BLaER1 (cell line): Measurements from ENCODE around the gene EDA.

ENCODE experiments used
- H3K27ac ChIP-seq: shearing (Covaris generic); formaldehyde crosslinking; 2 replicates; pipeline ENCODE4 v1.8.1; 2022
- H3K27me3 ChIP-seq: shearing (Covaris generic); formaldehyde crosslinking; 2 replicates; pipeline ENCODE4 v1.8.1; 2022
- H3K36me3 ChIP-seq: shearing (Covaris generic); formaldehyde crosslinking; 2 replicates; pipeline ENCODE4 v1.8.1; 2022
- H3K4me1 ChIP-seq: shearing (Covaris generic); formaldehyde crosslinking; 2 replicates; pipeline ENCODE4 v1.8.1; 2022
- H3K4me2 ChIP-seq: shearing (Covaris generic); formaldehyde crosslinking; 2 replicates; pipeline ENCODE4 v1.8.1; 2022
- H3K4me3 ChIP-seq: shearing (Covaris generic); formaldehyde crosslinking; 2 replicates; pipeline ENCODE4 v1.8.1; 2022
- H3K9ac ChIP-seq: shearing (Covaris generic); formaldehyde crosslinking; 2 replicates; pipeline ENCODE4 v1.8.1; 2022
- H3K9me3 ChIP-seq: shearing (Covaris generic); formaldehyde crosslinking; 2 replicates; pipeline ENCODE4 v1.8.1; 2022
- H4K20me1 ChIP-seq: shearing (Covaris generic); formaldehyde crosslinking; 2 replicates; pipeline ENCODE4 v1.8.1; 2022
- Cebpa-rat ChIP-seq: shearing (Covaris generic); IDR thresholded peaks from 2 replicates; pipeline ENCODE4 v1.8.1; 2022

EDA gene

DNA sequence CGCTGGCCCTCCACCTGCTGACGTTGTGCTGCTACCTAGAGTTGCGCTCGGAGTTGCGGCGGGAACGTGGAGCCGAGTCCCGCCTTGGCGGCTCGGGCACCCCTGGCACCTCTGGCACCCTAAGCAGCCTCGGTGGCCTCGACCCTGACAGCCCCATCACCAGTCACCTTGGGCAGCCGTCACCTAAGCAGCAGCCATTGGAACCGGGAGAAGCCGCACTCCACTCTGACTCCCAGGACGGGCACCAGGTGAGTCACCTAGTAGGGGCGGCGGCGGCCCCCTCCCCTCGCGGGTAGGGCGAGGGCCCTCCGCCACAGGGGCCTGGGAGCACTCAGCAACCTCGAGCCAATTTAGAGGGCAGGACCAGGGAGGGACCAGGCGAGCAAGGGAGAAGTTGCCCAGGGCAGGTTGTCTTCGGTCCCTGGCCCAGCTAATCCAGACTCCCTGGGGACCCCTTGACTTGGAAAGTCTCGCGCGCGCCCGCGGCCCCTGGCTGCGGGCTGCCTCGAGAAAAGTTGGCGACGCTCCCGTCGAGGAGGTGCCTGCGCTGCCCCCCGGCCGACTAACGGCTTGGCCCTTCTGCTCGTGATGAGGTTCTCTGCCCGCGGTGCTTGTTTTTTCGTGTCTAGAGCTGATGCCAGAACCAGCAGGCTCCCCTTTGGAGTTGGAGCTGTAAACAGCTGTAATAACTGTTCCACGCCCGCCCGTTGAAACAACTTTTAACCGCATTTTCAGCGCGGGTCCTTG, 717 bp downstream of the EDA start:
- H3K27ac ChIP-seq = no peak overlapping the region

DNA sequence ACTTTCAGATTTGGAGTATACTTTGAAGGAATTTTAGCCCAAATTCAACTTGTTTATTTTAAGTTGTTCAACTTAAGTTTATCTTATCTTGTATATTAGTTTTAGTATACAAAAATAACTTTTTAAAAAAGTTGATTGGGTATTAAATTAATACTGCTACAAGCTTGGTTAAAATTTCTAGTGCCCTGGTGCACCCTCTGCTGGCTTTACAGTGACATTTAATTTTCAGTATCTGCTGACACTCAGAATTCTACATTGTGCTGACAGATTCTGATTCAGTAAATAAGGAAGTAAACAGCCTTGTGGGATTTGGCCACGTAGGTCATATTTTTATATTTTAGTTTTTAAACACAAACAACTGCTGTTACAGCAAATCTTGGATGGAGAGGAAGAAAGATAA, 2.9 kb downstream of the EDA start:
- no peak for TF ChIP-seq Cebpa-rat
- H3K9ac ChIP-seq = no peak overlapping the region
- H3K9me3 ChIP-seq = peaks cover 6% of the 10 kb centered on the region; the same call in 1 of the 2 replicates

More for the DNA sequence above, 717 bp downstream of the EDA start:
- Histone ChIP-seq H3K4me2 (peak overlapping the region; percentile 89), H3K36me3 (no peaks in the 10 kb centered on the region), H3K4me1 (0 out of 2 replicates have a peak, but pooled peaks cover 5% of the 10 kb centered on the region), H4K20me1 (peaks cover 6% of the 10 kb centered on the region; the same call in 1 of the 2 replicates), H3K9ac (no peak overlapping the region), H3K4me3 (peak overlapping the region; percentile 67), H3K9me3 (no peaks in the 10 kb centered on the region), H3K27me3 (peaks cover 57% of the 10 kb centered on the region)
- TF ChIP-seq Cebpa-rat = no peak

DNA sequence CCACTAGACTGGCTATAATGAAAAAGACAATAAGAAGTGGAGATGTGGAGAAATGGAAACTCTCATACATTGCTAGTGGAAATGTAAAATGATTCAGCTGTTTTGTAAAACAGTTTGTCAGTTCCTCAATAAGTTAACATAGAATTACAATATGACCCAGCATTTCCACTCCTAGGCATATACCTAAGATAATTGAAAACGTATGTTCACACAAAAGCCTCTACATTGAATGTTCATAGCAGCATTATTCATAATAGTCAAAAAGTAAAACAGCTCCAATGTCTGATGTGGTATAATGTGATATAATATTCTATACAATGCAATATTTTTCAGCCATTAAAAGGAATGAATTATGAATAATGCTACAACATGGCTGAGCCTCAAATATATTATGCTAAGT, 10.2 kb downstream of the EDA start:
- no peak for TF ChIP-seq Cebpa-rat
- Histone ChIP-seq H3K27me3 (peaks cover 41% of the 10 kb centered on the region), H3K9ac (no peak overlapping the region), H3K36me3 (no peaks in the 10 kb centered on the region), H3K4me1 (peaks cover 23% of the 10 kb centered on the region), H3K9me3 (peaks cover 14% of the 10 kb centered on the region; the same call in 1 of the 2 replicates), H3K4me3 (no peak overlapping the region), H4K20me1 (no peaks in the 10 kb centered on the region), H3K27ac (no peak overlapping the region), H3K4me2 (no peak overlapping the region)

More for the DNA sequence above, 2.9 kb downstream of the EDA start:
- Histone ChIP-seq H3K4me3 (no peak overlapping the region), H4K20me1 (peaks cover 6% of the 10 kb centered on the region; the same call in 1 of the 2 replicates), H3K27ac (no peak overlapping the region), H3K4me1 (0 out of 2 replicates have a peak, but pooled peaks cover 5% of the 10 kb centered on the region), H3K4me2 (no peak overlapping the region), H3K27me3 (peaks cover 48% of the 10 kb centered on the region), H3K36me3 (no peaks in the 10 kb centered on the region)

DNA sequence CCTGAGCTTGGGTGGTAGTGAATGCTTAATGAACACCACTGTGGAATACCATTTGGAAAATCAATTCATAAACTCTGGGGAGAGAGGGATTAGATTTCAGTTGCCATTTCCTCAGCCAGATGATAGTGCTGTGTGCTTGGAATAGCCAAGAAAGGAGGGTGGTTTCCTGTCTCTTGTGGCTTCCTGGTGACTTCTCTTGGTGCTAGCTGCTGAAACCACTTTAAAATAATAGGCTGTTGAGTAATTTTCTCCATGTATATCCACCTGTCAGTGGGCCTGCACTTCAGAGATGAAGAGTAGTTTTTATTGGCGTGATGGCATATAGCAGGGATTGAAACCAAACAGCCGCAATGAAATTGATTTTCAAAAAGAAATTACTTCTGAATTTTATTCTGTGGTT, 11.8 kb downstream of the EDA start:
- H3K4me3 ChIP-seq = no peak overlapping the region

DNA sequence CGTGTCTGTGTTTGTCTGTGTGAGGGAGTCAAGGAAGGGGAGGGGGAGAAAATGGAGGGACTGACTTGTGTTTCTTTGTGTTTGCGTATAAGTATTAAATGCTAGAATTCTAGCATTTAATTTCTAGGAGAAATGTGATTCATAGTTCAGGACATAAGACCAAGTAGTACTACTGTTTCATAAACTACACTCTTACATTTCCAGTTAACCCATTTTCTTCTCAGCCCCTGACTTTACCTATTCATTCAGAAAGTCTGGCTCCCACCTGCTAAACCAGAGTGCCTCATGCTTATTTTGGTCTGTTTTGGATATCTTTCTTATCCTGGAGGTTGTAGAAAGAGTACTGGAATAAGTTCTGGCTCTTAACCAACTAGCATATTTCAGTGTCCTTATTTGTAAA, 14.2 kb downstream of the EDA start:
- Histone ChIP-seq H3K4me1 (peaks cover 23% of the 10 kb centered on the region), H3K9me3 (no peaks in the 10 kb centered on the region), H3K4me2 (no peak overlapping the region), H3K9ac (no peak overlapping the region), H4K20me1 (no peaks in the 10 kb centered on the region), H3K36me3 (no peaks in the 10 kb centered on the region), H3K4me3 (no peak overlapping the region), H3K27ac (no peak overlapping the region), H3K27me3 (peaks cover 67% of the 10 kb centered on the region)
- no peak for TF ChIP-seq Cebpa-rat

More for the DNA sequence above, 11.8 kb downstream of the EDA start:
- Histone ChIP-seq H3K36me3 (no peaks in the 10 kb centered on the region), H3K4me2 (peak overlapping the region; percentile 39), H3K9ac (no peak overlapping the region), H4K20me1 (no peaks in the 10 kb centered on the region), H3K9me3 (peaks cover 14% of the 10 kb centered on the region; the same call in 1 of the 2 replicates), H3K27ac (no peak overlapping the region), H3K27me3 (peaks cover 56% of the 10 kb centered on the region), H3K4me1 (peaks cover 23% of the 10 kb centered on the region)
- TF ChIP-seq Cebpa-rat = no peak

DNA sequence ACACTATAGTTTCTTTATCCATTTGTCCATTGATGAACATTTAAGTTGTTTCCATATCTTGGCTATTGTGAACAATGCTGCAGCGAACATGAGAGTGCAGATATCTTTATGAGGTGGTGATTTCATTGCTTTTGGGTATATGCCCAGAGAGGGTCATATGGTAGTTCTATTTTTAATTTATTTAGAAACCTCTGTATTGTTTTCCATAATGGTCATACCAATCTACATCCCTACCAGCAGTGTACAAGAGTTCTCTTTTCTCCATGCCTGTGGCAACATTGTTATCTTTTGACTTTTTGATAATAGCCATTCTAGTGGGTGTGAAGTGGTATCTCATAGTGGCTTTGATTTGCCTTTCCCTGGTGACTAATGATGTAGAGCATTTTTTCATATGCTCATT, 48.8 kb downstream of the EDA start:
- Histone ChIP-seq H3K9ac (no peak overlapping the region), H3K27ac (no peak overlapping the region), H3K4me2 (no peak overlapping the region), H4K20me1 (no peaks in the 10 kb centered on the region), H3K27me3 (peaks cover 15% of the 10 kb centered on the region; the same call in 1 of the 2 replicates), H3K9me3 (peaks cover 7% of the 10 kb centered on the region), H3K36me3 (no peaks in the 10 kb centered on the region), H3K4me1 (no peaks in the 10 kb centered on the region), H3K4me3 (no peak overlapping the region)
- no peak for TF ChIP-seq Cebpa-rat

DNA sequence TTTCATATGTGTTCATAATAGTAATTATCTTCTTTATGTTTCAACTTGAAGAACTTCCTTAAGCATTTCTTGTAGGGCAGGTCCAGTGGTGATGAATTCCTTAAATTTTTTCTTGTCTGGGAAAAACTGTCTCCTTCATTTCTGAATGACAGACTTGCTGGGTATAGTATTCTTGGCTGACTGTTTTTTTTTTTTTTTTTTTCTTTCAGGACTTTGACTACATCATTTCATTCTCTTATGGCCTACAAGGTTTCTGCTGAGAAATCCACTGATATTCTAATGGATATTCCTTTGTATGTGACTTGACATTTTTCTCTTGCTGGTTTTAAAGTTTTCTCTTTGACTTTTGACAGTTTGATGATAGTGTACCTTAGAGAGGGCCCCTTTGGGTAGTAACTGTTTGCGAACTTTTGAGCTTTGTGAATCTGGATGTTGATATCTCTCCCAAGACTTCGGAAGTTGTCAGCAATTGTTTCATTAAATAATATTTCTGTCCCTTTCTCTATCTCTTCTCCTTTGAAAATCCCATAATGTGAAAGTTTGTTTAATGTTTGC, 54.2 kb downstream of the EDA start:
- Histone ChIP-seq H3K36me3 (no peaks in the 10 kb centered on the region), H3K9me3 (peaks cover 24% of the 10 kb centered on the region), H3K4me2 (no peak overlapping the region), H3K9ac (no peak overlapping the region), H3K4me1 (no peaks in the 10 kb centered on the region), H3K4me3 (no peak overlapping the region), H3K27me3 (peaks cover 5% of the 10 kb centered on the region), H4K20me1 (no peaks in the 10 kb centered on the region), H3K27ac (no peak overlapping the region)
- TF ChIP-seq Cebpa-rat = no peak

DNA sequence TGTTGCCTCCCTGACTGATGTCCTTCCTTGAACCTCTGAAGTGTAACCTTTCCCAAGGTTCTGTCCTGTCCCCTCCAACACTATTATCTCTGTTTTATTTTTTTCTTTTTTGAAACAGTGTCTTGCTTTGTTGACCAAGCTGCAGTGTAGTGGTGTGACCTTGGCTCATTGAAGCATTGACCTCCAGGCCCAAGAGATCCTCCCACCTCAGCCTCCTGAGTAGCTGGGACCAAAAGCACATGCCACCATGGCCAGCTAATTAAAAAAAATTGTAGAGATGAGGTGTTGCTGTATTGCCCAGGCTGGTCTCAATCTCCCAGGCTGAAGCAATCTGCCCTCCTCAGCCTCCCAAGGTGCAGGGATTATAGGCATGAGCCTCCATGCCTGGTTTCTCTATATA, 59.0 kb downstream of the EDA start:
- Histone ChIP-seq H3K4me2 (no peak overlapping the region), H3K27me3 (peaks cover 5% of the 10 kb centered on the region; the same call in 1 of the 2 replicates), H4K20me1 (no peaks in the 10 kb centered on the region), H3K27ac (no peak overlapping the region), H3K4me1 (no peaks in the 10 kb centered on the region), H3K4me3 (no peak overlapping the region), H3K9ac (no peak overlapping the region), H3K9me3 (peaks cover 15% of the 10 kb centered on the region), H3K36me3 (no peaks in the 10 kb centered on the region)
- TF ChIP-seq Cebpa-rat = no peak

DNA sequence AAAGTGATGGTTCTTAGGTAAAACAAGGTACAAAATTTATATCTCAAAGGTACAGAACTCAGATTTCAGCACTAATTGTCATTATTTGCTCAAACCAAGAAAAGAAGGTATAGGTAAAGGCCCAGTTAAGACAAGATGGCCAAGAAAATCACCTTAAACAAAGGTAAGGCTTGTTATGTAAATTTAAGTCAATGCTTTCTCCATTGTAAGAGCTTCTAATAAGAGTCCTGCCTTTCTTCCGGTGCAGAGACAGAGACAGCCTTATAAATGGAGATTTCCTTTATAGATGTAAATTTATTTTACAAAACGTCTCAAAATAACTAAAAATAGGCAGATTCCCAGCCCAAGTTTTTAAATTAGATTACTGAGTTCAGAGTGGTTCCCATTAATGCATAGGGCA, 89.9 kb downstream of the EDA start:
- no peak overlapping the region for H3K9ac ChIP-seq
- H3K4me1 ChIP-seq = no peaks in the 10 kb centered on the region
- no peak for TF ChIP-seq Cebpa-rat
- H3K36me3 ChIP-seq = no peaks in the 10 kb centered on the region
- H3K27ac ChIP-seq = no peak overlapping the region
- H3K4me2 ChIP-seq = no peak overlapping the region
- H3K9me3 ChIP-seq = no peaks in the 10 kb centered on the region
- peaks cover 51% of the 10 kb centered on the region for H3K27me3 ChIP-seq
- no peak overlapping the region for H3K4me3 ChIP-seq
- H4K20me1 ChIP-seq = no peaks in the 10 kb centered on the region

DNA sequence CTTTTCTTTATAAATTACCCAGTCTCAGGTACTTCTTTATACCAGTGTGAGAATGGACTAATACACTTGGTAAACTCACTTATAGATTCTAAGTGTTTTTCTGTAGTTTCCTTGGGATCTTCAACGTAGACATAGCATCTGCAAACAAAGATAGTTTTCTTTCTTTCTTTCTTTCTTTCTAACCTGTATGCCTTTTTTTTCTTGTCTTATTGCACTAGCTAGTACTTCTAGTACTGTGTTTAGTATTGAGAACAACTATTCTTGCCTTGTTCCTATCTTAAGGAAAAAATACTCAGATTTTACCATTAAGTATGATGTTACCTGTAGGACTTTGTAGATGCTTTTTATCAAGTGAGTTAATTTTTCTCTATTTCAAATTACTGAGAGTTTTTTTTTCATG, 102.2 kb downstream of the EDA start:
- Histone ChIP-seq H4K20me1 (no peaks in the 10 kb centered on the region), H3K4me1 (no peaks in the 10 kb centered on the region), H3K9ac (no peak overlapping the region), H3K4me3 (no peak overlapping the region), H3K4me2 (no peak overlapping the region), H3K36me3 (no peaks in the 10 kb centered on the region), H3K27me3 (peaks cover 21% of the 10 kb centered on the region), H3K27ac (no peak overlapping the region), H3K9me3 (peaks cover 38% of the 10 kb centered on the region)
- no peak for TF ChIP-seq Cebpa-rat
